Adrenal gland (tissue), 12 donors: ENCODE results near the gene TSPAN15. TPM values are rescaled to one million over a fixed set of nuclear protein-coding genes. Genes with fewer than 3 reads are reported as not detected.
"Not testable (repeated sequence)": the region's sequence is repeated elsewhere in the genome, so short reads cannot be mapped to it uniquely, and the experiment has no call there.

Source experiments
- DNase-seq, 7 donors: peaks; one replicate each; pipeline ENCODE4 v3.0.0-alpha.2; 2019 to 2020
- H3K27ac ChIP-seq, 5 donors: fragments of 200-600 bp; sonication (generic) in 4 of 5; 1 replicate in 3 of 5; 2 replicates in 2 of 5; pipeline versions ENCODE4 v1.5.1 to v1.8.0; 2016 to 2020; ENCODE audit warnings: mild to moderate bottlenecking in 1 of 5
- H3K27me3 ChIP-seq: fragments of 200-600 bp; 2 replicates; pipeline ENCODE4 v1.8.0; 2021
- H3K36me3 ChIP-seq, 2 donors: fragments of 200-600 bp; replicated peaks in 1 of 2; 1 replicate in 1 of 2; 2 replicates in 1 of 2; pipeline versions ENCODE4 v1.5.1 to v1.8.0; 2018 to 2022
- H3K4me1 ChIP-seq, 2 donors: fragments of 200-600 bp; replicated peaks in 1 of 2; 1 replicate in 1 of 2; 2 replicates in 1 of 2; pipeline versions ENCODE4 v1.5.1 to v1.8.0; 2018 to 2021
- H3K4me3 ChIP-seq, 4 donors: fragments of 200-600 bp; sonication (generic) in 3 of 4; one replicate each; pipeline ENCODE4 v1.5.1; 2016 to 2018
- H3K9me3 ChIP-seq, 3 donors: fragments of 200-600 bp; sonication (generic) in 1 of 3; replicated peaks in 1 of 3; 1 replicate in 2 of 3; 2 replicates in 1 of 3; pipeline versions ENCODE4 v1.5.1 to v1.8.0; 2016 to 2021
- CTCF ChIP-seq, 6 experiments: fragments of 450-650 bp in 4 of 6; fragments of 200-600 bp in 2 of 6; sonication (generic) in 1 of 6; IDR thresholded peaks; 1 replicate in 5 of 6; 2 replicates in 1 of 6; pipeline versions ENCODE4 v1.5.1 to v1.8.0; 2016 to 2021; ENCODE audit warnings: antibody characterized with exemption in 6 of 6, mild to moderate bottlenecking in 2 of 6, moderate library complexity in 1 of 6
- POLR2A ChIP-seq, 2 donors: fragments of 450-650 bp; IDR thresholded peaks; one replicate each; pipeline ENCODE4 v1.6.1; 2017; ENCODE audit warnings: antibody characterized with exemption in 2 of 2, mild to moderate bottlenecking in 2 of 2, moderate library complexity in 1 of 2
- WGBS, 4 donors: extraction: QIAGEN DNeasy Blood & Tissue Kit in 2 of 4; methylation state at CpG; one replicate each; pipeline versions ENCODE4 v1.1.5 to v1.1.7; 2013 to 2017; 5-methylcytosine and 5-hydroxymethylcytosine counted together
- intact Hi-C, 2 donors: fragments of 100-400 bp; cut with DNase I; formaldehyde crosslinking; loops; one replicate each; pipeline versions ENCODE4 v1.14.1 to v1.15.0; 2022 to 2023
- polyA plus RNA-seq, 3 donors: library from polyadenylated mRNA; stranded (reverse); fragments of 200-250 nt in 2 of 3; fragments of 350-450 nt in 1 of 3; fragmentation: Illumina TruSeq in 1 of 3; extraction: RNeasy Lipid Tissue Mini Kit (QIAGEN cat#74804) in 1 of 3; gene quantifications; one replicate each; pipeline ENCODE4 v1.2.3, GENCODE V29; 2013 to 2014
- total RNA-seq, 9 donors: library from RNA; depleted of rRNA in 4 of 9; stranded (reverse); fragments of >200 nt in 4 of 9; fragments of 120-200 nt in 1 of 9; fragmentation: NEBNext Ultra II Directional in 1 of 9; extraction: Animal tissue kit (Norgen Biotek cat#: 25700) in 1 of 9; gene quantifications; one replicate each; pipeline versions ENCODE4 v1.1.0 to v1.2.4, GENCODE V29; 2013 to 2023
- donor health status: healthy with polysubstance abuse.
- donor health status: Bipolar disorder and iron deficiency.
- donor health status: DM: yes; HTN: yes; CAD: no.
- donor health status: DM: no; HTN: no; CAD: no.
- donor health status: DM: no; HTN: no; CAD: no.
- donor health status: DM: yes; HTN: yes; CAD: no.

Gene TSPAN15
- total and polyA plus RNA-seq, 12 donors: 5.6 to 14.8 (median 10.8) TPM

- Histone ChIP-seq H3K27me3 (no peaks in the 10 kb centered on the region), H3K4me1 (peaks cover 0 to 7% of the 10 kb centered on the region in 2 donors), H3K36me3 (no peaks in the 10 kb centered on the region), H3K27ac (no peak overlapping the region), H3K4me3 (no peak overlapping the region), H3K9me3 (no peaks in the 10 kb centered on the region)
- DNase-seq: no peak
- WGBS, 4 donors: 81 to 91% (median 86%) methylated on average over 4 of the region's 4 CpGs
- no peak for TF ChIP-seq CTCF (IDR thresholded peaks at IDR 0.05)
- no peak for TF ChIP-seq POLR2A (IDR thresholded peaks at IDR 0.05)
- intact Hi-C loops: no loop called here
Observed at GRCh38 chr10:69445041-69445440, 6.2 kb upstream of the TSPAN15 start.

GRCh38 chr10:69446229-69446628, 5.0 kb upstream of the TSPAN15 start:
- Histone ChIP-seq H3K27ac (peak overlapping the region in 1 of 5 donors; percentile 8), H3K36me3 (no peaks in the 10 kb centered on the region), H3K4me3 (no peak overlapping the region), H3K4me1 (peaks cover 0 to 18% of the 10 kb centered on the region in 2 donors), H3K9me3 (no peaks in the 10 kb centered on the region), H3K27me3 (no peaks in the 10 kb centered on the region)
- intact Hi-C loops: no loop called here
- no peak for TF ChIP-seq POLR2A (IDR thresholded peaks at IDR 0.05)
- no peak for TF ChIP-seq CTCF (IDR thresholded peaks at IDR 0.05)
- no peak for DNase-seq

DNA sequence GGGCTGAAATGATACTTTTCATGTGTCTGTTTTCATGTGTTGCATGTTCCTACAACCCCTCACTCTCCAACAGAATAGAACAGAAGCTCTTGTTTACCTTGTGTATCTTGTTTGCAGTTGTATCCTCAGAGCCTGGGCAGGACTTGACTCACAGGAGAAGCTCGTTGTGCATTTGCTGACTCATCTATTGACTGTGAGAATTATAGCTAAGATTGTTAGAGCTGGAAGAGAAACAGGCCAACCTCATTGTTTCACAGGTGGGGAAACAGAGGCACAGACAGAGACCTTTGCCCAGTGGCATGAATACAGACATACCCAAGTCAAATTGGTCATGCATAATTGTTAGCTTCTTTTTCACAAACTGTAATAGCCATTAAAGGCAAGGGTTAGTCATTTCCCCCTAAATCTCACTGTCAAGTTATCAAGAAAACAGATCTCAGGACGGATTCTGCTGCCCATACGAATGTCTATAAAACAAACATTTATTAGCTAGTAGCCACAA, 4.6 kb upstream of the TSPAN15 start:
- TF ChIP-seq CTCF (IDR thresholded peaks at IDR 0.05) (no peak), POLR2A (IDR thresholded peaks at IDR 0.05) (no peak)
- no peaks in the 10 kb centered on the region for H3K9me3 ChIP-seq
- no peaks in the 10 kb centered on the region for H3K36me3 ChIP-seq
- H3K4me3 ChIP-seq: no peak overlapping the region
- DNase-seq: no peak
- H3K4me1 ChIP-seq: peaks cover 0 to 21% of the 10 kb centered on the region in 2 donors
- 33 to 54% (median 44%) methylated on average over 3 of the region's 3 CpGs for WGBS, 4 donors
- H3K27ac ChIP-seq: peak overlapping the region in 1 of 5 donors; percentile 8
- intact Hi-C loops: no loop called here
- no peaks in the 10 kb centered on the region for H3K27me3 ChIP-seq

DNA sequence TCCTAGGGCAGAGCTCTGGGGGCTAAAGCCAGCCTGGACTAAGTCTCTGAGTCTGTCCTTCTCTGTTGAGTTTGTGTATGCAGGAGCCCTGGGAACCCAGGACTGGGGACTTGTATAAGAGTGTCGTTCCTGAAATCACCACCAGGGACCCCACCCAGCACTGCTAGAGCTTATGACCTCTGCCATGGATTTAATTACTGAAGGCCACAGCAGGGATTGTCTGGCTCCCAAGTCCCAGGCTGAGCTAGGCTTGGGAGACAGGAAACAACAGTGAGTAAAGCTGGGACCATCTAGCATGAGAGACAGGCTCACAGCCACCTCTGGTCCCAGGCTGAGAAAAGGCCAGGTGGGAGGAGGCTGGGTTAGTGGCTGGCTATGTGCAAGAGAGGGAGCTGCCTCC, 1.4 kb upstream of the TSPAN15 start:
- H3K36me3 ChIP-seq: no peaks in the 10 kb centered on the region
- no peak overlapping the region for H3K4me3 ChIP-seq
- WGBS, 4 donors: 0 to 21% (median 13%) methylated on average over 1 of the region's 1 CpG
- intact Hi-C loops: no loop called here
- peak; percentile 13 to 55 (median 44) for TF ChIP-seq CTCF (IDR thresholded peaks at IDR 0.05)
- no peak for TF ChIP-seq POLR2A (IDR thresholded peaks at IDR 0.05)
- no peak overlapping the region for H3K27ac ChIP-seq
- H3K27me3 ChIP-seq: no peaks in the 10 kb centered on the region
- peaks cover 0 to 27% of the 10 kb centered on the region in 2 donors for H3K4me1 ChIP-seq
- H3K9me3 ChIP-seq: no peaks in the 10 kb centered on the region
- DNase-seq: peak in 6 of 7 donors; percentile 35 to 79 (median 62)

GRCh38 chr10:69450395-69450794, 870 bp upstream of the TSPAN15 start:
- H3K27ac ChIP-seq: peak overlapping the region in 2 of 5 donors; percentile 15 to 40
- WGBS, 4 donors: 69 to 72% (median 70%) methylated on average over 16 of the region's 16 CpGs
- intact Hi-C loops: not testable (repeated sequence)

More at GRCh38 chr10:69450395-69450794, 870 bp upstream of the TSPAN15 start:
- DNase-seq, H3K4me3 ChIP-seq, H3K9me3 ChIP-seq, H3K27me3 ChIP-seq, H3K36me3 ChIP-seq: not testable (repeated sequence)
- peaks cover 0 to 27% of the 10 kb centered on the region in 2 donors for H3K4me1 ChIP-seq
